Fibroblast of upper back skin (primary cell): ENCODE data around the gene PITX1.

Experiments used
- DNase-seq: peaks from one replicate; pipeline ENCODE4 v3.0.0-alpha.2; 2013

The PITX1 gene

GRCh38 chr5:135040333-135041144 lies 6.5 kb upstream of the PITX1 start:
- no peak for DNase-seq

DNA sequence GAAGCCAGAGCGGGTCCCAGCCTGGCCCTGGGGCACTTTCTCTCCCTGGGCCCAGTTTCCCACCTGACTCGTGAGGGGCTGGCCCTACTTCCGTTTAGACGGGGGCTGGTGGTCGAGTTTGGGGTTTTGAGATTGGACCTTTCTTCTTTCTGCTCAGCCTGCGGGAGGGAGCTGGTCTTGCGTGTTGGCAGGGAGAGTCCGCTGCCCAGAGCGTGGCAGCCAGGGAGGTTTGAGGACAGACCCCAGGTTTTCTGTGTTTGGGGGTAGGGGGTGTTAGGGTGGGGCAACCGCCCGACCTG lies 6.0 kb upstream of the PITX1 start:
- no peak for DNase-seq

GRCh38 chr5:135039271-135040033 lies 5.4 kb upstream of the PITX1 start:
- no peak for DNase-seq

DNA sequence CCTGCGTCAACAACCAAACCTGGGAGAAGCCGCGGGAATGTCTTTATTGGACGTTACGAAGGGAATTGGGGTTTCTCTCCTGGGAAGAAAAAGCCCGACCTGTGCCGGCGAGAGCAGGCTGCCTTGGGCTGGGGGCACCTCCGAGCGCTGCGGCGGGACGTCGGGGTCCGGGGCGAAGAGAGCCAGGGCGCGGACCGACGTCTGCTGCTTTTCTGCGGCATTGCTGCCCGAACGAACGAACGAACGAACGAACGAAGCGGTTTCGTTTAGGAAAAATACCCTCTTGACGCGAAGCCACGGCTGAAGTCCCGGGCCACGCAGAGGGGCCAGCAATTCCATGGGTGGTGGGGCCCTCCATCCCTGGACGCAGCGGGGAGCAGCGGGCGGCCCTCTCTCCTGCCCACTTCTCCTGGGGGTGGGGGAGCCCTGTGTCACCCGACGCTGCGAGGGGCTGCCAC lies 4.8 kb upstream of the PITX1 start:
- no peak for DNase-seq

GRCh38 chr5:135038205-135038812 lies 4.3 kb upstream of the PITX1 start:
- no peak for DNase-seq

GRCh38 chr5:135037519-135038204 lies 3.6 kb upstream of the PITX1 start:
- no peak for DNase-seq

GRCh38 chr5:135036405-135036804 lies 2.4 kb upstream of the PITX1 start:
- DNase-seq, result no peak

- no peak for DNase-seq
Measured at GRCh38 chr5:135035678-135036030, 1.6 kb upstream of the PITX1 start.

- DNase-seq, result no peak
Measured at GRCh38 chr5:135034963-135035677, 1.1 kb upstream of the PITX1 start.

GRCh38 chr5:135034236-135034962 lies 371 bp upstream of the PITX1 start:
- DNase-seq, result peak; percentile 34

- peak; percentile 14 for DNase-seq
Measured at GRCh38 chr5:135032999-135033861, 798 bp downstream of the PITX1 start.

DNA sequence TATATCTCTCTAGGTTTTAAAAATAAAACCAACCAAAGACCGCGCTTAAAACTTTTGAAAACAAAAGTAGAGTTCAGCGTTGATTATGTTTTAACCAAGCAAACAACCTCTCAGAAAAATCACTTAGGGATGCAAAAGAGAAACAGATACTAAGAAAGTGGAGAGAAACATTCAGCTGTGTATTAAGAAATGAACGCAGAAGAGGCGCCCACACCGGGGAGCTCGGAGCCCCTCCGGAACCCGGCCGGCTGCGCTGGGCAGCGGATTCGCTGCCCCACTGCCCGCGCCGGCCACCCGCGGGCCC lies 1.4 kb downstream of the PITX1 start:
- no peak for DNase-seq

GRCh38 chr5:135031813-135032694 lies 2.0 kb downstream of the PITX1 start:
- DNase-seq, result no peak

GRCh38 chr5:135030956-135031812 lies 2.8 kb downstream of the PITX1 start:
- no peak for DNase-seq

GRCh38 chr5:135030123-135030955 lies 3.7 kb downstream of the PITX1 start:
- no peak for DNase-seq

DNA sequence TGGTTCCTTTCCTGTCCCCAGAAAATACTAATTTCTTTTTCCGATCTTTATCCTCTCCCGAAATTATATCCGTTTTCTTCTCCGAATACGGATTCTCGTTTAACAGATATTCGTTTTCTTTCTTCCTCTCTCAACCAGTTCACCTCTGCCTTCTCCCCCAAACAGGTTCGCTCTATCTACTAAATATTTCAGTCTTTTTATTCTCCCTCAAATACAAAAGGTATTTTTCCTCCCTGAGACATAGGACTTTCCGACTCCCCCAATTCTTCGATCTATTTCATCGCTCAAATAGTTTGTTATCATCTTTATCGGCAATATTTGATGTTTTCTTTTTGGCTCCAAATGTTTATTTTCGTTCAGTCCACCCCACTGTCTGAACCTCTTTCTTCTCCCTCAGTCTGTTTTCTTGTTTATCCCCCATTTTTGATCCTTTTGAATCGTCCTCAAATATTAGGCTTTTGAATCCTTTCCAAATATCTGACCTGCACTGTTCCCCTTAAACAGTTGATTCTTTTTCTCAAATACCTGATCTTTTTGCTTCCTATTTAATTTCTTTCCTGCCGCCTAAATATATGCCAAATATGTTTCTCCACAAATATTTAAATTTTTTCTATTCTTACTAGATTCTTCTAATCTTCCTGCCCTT lies 4.4 kb downstream of the PITX1 start:
- DNase-seq, result no peak

- DNase-seq, result no peak
Measured at GRCh38 chr5:135028791-135029476, 5.1 kb downstream of the PITX1 start.
